HPDE6-E6E7 (cell line): ENCODE data around the gene TUBGCP2.
"Not testable (repeated sequence)": the region's sequence is repeated elsewhere in the genome, so short reads cannot be mapped to it uniquely, and the experiment has no call there.

ENCODE experiments used
- DNase-seq: peaks from one replicate; pipeline ENCODE4 v3.0.0; 2011; ENCODE audit warnings: missing footprints; ENCODE audit errors: extremely low spot score

TUBGCP2 gene

DNA sequence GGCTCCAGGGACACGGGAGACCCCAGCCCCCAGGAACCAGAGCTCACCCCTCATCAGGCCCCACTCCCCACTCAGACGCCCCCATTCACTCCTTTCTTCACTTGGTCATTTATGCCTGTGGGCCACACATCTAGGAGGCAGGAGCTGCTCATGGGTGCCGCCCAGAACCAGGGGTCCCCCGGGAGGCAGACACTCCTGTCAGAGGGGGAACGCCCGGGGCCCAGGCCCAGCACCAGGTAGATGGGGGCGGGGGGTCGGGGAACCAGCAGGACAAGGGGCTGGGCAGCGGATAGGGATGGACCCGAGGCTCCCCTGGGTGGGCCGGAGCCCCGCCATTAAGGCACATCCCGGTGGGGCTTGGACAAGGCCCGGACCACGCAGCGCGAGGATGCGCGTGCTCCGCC lies 16.2 kb upstream of the TUBGCP2 start:
- DNase-seq: no peak

DNA sequence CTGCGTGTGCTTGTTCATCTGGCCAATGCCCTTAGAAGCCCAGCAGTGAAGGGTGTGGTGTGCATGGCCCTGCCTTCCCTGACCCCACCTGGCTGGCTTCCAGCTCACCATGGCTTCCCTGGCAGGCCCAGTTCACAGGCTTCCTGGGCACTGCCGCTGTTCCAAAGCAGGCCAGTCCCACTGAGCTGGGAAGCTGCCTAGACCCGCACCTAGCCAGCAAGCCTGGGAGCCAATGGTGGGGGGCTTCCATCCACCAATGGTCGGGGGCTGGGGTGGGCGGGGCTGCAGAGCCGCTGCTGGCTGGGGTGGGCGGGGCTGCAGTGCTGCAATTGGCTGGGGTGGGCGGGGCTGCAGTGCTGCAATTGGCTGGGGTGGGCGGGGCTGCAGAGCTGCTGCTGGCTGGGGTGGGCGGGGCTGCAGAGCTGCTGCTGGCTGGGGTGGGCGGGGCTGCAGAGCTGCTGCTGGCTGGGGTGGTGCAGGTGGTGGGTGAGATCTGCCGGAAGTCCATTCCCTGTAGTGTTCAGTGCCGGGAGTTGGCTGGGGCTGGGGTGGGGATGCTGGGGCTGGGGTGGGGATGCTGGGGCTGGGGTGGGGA lies 15.6 kb upstream of the TUBGCP2 start:
- no peak for DNase-seq

DNA sequence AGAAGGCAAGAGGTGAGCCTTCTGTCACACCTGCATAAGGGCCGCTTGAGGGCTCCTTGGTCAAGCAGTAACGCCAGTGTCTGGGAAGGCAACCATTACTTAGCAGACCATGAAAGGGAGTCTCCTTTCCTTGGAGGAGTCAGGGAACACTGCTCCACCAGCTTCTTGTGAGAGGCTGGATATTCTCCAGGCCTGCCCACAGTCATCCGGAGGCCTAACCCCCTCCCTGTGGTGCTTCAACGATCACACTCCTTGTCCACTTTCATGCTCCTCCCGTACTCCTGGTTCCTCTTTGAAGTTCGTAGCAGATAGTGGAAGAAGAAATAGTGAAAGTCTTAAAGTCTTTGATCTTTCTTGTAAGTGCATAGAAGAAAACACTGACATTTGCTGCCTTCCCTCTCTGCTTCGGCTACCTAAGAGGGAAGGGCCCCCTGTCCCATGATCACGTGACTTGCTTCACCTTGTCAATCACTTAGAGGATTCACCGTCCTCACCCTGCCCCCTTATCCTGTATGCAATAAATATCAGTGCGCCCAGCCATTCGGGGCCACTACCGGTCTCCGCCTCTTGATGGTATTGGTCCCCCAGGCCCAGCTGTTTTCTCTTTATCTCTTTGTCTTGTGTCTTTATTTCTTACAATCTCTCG lies 13.5 kb upstream of the TUBGCP2 start:
- DNase-seq: not testable (repeated sequence)

DNA sequence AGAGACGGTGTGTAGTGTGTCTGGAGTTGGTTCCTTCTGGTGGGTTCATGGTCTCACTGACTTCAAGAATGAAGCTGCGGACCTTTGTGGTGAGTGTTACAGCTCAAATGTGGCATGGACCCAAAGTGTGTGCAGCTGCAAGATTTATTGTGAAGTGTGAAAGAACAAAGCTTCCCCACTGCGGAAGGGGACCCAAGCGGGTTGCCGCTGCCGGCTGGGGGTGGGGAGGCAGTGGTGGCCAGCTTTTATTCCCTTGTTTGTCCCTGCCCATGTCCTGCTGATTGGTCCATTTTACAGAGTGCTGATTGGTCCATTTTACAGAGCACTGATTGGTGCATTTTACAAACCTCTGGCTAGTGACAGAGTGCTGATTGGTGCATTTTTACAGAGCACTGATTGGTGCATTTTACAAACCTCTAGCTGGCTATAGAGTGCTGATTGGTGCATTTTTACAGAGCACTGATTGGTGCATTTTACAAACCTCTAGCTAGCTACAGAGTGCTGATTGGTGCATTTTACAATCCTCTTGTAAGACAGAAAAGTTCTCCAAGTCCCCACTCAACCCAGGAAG lies 12.3 kb upstream of the TUBGCP2 start:
- DNase-seq: not testable (repeated sequence)

DNA sequence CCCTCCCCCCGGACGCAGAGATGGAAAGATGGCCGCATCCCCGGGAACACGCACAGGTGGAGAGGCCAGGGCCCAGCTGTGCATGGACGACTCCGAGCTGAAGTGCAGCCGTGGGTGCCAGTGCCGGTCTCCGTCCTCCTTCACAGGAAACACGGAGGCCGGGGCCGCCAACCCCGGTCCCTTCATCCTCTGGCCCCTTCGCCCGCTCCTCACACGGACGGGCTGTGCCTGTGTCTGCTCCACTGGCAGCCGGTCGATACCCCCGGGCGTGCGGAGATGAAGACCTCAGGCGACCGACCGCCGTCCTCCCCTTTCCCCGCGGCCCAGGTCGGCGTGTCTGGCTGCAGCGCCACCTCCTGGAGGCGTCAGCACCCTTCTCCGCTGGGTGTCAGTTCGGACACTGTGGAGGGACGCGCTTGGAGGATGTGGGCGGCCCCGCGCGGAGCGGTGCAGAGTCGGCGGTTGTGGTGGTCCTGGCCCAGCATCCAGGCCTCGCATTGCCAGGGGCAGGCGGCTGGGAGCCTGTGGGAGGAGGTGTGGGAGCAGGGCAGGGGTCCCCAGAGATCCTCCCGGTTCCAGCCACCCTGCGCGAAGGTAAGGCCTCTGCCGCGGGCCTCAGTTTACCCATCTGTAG lies 9.9 kb upstream of the TUBGCP2 start:
- no peak for DNase-seq

DNA sequence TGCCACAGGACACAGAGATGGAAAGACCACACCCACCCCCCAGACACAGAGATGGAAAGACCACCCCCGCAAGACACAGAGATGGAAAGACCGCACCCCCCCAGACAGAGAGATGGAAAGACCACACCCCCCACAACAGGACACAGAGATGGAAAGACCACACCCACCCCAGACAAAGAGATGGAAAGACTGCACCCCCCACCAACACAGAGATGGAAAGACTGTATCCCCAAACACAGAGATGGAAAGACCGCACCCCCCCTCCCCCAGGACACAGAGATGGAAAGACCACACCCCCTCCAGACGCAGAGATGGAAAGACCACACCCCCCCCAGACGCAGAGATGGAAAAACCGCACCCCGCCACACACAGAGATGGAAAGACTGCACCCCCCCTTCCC lies 8.1 kb upstream of the TUBGCP2 start:
- no peak for DNase-seq

DNA sequence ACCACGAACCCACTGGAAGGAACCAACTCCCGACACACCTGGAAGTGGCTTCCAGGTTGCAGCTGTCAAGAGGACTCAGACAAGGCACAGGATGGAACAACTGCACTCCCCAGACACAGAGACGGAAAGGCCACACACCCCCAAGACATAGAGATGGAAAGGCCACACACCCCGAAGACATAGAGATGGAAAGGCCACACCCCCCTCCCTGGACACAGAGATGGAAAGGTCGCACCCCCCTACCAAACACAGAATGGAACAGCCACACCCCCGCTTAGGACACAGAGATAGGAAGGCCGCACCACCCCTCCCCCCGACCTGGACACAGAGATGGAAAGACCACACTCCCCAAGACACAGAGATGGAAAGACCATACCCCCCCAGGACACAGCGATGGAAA lies 7.6 kb upstream of the TUBGCP2 start:
- no peak for DNase-seq

DNA sequence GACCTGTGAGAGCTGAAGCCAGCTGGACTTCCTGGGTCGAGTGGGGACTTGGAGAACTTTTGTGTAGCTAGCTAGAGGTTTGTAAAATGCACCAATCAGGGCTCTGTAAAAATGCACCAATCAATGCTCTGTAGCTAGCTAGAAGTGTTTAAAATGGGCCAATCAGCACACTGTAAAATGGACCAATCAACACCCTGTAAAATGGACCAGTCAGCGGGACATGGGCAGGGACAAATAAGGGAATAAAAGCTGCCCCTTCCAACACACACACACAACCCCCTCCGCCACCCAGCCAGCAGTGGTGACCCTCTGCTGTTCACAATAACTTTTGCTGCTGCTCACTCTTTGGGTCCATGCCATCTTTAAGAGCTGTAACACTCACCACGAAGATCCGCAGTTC lies 7.2 kb upstream of the TUBGCP2 start:
- DNase-seq: no peak

DNA sequence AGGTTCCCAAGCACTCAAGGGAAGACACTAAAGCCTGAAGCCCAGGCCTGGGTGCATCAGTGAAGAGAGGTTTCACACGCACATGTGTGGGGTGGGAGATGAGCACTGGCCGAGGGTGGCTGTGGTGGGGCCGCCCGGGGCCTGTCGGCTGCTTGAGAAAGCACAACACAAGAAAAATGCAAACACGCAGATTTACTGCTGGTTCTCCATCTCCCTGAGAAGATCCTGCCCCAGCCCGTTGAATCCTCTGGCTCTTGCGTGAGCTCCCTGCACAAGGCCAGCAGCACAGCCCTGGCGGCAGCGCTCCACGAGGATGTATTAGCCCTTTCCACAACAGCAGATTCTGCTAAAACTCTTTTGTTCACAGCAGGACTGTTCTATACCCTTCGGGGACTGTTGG lies 6.2 kb upstream of the TUBGCP2 start:
- no peak for DNase-seq

DNA sequence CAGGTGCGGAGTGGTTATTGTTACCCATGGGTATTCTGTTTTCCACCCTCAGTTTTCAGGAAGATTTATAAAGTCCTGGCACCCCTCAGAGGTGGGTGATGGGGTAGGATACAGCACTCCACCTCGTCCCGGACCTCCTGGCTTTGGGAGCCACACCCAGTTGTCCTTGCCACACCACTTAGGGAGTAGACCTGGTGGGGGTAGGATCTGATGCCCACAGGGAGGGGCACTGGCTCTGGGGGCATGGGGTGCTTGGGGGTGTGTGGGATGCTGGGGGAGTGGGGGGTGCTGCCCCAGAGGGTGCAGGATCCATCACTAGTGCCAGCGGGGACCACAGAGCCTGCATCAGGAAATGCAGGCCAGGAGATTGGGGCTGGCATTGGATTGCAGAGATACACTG lies 4.5 kb upstream of the TUBGCP2 start:
- no peak for DNase-seq

DNA sequence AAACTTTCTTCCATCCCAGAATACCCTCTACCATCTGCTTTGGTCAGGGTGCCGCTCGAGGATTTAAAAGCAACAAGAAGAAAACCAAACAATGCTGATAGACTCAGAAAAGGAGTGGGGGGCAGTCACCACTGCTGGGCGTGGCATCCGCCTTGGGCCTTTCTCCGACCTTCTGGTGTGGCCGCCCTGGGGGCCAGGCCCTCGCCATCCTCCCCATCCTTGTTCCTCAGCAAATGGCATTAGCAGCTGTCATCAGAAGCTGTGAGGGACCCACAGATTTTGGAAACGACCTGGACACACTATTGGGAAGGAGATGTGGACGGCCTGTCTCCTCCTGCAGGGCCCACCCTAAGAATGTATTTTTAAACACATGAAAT lies 4.1 kb upstream of the TUBGCP2 start:
- DNase-seq: no peak

DNA sequence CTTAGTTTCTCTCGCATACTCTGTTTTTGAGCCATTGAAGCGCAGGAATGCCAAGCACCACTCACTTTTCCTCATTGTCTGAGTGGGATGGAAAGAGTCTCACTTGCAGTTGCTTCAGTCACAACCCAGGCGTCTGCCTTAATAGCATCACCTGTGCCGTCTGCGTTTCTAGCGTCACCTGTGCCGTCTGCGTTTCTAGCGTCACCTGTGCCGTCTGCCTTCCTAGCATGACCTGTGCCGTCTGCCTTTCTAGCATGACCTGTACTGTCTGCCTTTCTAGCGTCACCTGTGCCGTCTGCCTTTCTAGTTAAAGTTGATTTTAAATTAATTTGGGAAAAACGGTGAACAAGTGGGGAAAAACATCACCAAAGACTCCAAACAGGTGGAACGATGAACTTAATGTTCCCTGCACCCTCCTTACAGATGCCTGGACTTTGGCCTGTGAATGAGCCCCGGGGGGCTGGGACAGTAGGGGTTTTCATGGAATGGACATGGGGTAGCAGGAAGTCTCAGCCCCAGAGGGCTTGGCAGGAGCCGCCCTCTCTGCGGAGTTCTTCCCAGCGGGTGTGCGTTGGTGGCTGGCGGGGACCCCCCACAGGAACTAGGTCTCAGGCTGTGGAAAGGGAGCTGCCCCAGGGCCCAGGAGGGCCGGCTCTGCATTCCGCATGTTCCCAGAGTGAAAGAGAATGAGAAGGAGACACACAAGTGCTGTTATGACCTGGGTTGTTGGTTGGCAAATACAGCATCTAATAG lies 3.5 kb upstream of the TUBGCP2 start:
- DNase-seq: no peak

DNA sequence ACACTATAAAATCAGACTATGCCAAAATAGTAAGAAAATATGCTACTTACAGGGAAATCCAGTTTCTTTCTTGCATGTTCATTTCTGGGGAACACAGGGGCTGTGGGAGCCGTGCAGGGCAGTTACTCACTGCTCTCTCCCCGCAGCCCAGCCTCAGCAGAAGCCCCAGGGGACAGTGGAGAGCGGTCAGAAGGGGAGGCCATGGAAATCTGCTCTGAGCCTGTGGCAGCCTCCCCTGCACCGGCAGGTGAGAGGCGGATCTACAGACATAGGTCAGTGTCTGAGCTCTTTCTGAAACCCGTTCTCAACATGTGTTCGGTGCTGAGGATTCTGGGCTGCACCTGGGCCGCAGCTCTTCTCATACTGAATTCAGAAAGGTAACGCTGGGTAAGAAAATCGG lies 2.9 kb upstream of the TUBGCP2 start:
- DNase-seq: no peak

DNA sequence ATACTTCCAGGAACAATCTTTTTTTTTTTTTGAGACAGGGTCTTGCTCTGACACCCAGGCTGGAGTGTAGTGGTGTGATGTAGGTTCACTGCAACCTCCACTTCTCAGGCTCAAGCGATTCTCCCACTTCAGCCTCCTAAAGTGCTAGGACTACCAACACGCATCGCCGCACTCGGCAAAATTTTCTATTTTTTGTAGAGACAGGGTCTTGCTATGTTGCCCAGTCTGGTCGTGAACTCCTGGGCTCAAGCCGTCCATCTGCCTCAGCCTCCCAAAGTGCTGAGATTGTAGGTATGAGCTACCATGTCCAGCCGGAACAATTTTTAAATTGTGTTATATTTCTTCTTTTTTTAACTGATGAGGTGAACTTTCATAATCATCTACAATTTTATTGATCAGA lies 2.1 kb upstream of the TUBGCP2 start:
- no peak for DNase-seq

DNA sequence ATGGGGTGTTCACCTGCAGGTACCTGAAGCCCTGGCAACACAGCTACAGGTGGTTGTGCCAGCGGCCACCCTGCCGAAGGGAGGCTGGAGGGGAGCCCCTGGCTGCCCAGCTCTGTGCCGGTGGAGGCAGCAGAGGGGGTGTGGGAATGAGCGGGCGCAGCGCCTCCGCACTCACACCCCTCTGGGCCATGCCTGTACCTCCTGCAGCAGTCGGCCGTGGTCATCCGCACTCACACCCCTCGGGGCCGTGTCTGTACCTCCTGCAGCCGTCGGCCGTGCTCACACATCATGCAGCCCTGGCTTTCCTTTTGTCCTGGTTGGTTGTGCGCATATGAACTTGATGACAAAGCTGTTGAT lies 1.7 kb upstream of the TUBGCP2 start:
- DNase-seq: no peak

DNA sequence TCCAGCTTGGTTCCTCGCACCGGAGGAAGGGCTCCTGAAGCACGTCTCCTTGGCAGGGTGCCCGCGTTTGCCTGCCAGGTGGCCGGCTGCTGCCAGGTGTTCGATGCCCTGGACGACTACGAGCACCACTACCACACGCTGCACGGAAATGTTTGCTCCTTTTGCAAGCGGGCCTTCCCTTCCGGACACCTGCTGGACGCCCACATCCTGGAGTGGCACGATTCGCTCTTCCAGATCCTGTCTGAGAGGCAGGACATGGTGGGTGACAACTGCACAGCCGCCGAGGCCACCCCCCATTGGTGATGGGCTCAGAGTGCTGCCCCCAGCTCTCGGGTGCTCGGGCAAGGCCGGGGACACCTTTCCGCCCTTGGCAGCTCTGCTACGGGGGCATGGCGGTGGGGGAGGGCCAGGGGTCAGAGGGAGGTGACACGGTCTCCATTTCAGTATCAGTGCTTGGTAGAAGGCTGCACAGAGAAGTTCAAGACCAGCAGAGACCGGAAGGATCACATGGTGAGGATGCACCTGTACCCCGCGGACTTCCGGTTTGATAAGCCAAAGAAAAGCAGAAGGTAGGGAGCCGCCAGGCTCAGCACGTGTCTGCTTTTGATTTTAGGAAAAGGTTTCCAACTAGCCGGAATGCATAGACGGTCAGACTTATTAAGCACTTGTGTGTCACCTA lies 1.2 kb upstream of the TUBGCP2 start:
- DNase-seq: no peak

DNA sequence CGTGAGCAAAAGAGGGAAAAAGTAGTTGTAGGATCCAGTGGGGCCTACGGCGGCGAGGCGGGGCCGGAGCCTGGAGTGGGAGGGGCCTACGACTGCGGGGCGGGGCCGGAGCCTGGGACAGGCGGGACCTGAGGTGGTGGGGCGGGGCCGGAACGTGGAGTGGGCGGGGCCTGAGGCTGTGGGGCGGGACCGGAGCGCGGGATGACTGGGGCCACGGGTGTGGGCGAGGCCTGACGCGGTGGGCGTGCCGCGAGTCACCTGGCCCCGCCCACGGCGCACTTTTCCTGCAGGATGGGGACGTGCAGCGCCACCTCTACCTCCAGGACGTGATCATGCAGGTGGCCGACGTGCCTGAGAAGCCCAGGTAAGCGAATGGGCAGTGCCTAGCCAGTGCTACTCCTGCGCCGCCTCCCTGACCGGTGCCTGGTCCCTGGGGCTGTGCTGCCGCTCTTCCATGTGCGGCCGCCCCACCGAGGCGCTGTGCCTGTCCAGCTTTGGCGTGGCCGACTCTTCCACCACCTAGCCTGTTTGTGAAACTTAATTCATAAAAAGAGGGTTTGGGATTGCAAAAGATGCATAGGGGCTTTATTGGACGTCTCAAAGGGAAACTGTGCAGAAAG lies 538 bp upstream of the TUBGCP2 start:
- peak; percentile 60 for DNase-seq

DNA sequence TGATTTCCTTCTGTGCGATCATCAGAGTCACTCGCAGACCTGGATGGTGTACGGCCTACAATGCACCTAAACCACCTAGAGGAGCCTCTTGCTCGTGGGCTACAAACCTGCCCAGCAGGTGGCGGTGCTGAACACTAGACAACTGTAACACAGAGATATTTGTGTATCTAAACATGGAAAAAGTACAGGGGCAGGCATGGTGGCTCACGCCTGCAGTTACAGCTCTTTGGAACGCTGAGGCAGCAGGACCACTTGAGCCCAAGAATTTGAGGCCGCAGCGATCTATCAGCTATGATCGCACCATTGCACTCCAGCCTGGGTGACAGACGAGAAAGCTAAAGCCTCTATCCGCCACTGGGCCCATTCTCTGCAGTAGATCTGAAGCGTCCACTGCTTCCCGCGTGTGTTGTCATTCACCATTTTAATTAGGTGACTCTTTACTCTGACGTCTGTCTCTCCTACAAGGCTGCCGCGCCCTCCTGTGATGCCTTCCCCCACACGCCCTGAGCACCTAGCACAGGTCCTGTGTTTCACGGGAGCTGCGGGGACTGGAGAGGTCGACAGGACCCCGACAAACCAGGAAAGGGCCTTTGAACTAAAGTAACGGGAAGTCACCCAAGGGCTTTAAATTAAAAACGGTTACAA lies 774 bp downstream of the TUBGCP2 start:
- peak; percentile 52 for DNase-seq

DNA sequence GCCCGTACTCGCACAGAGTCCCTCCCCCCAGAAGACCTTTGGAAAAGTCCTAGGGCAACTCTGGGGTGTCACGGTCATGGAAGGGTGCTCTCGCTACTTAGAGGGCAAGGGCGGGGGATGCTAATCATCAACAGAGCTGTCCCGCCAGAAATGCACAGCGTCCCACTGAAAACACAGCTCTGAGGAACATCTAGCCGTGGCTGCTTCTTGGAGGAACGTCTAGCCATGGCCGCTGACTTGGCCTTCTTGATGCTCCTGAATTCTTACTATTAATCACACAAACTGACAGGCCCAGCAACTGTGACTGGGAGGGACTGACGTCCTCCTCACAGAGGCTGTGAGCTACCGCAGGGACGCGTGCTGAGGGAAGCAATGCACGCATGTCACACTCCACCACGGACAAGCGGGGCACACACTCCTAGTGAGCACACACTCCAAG lies 1.7 kb downstream of the TUBGCP2 start:
- no peak for DNase-seq

DNA sequence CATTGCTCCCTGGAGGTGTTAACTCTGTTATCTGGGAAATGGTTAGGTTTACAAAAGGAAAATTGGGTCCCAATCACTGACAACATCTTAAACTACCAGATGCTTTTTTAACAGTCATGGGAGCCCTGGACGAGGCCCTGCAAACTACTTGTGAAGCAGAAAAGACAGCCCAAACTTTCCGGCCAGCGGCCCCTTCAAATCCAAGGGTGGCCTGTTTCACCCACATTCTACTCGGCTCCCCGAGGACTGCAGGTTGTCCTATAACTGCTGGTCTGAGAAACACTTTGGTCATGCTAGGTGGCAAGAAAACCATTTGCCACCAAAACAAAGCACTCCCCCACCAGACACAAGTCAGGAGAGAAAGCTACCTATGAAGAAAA lies 2.6 kb downstream of the TUBGCP2 start:
- DNase-seq: no peak

DNA sequence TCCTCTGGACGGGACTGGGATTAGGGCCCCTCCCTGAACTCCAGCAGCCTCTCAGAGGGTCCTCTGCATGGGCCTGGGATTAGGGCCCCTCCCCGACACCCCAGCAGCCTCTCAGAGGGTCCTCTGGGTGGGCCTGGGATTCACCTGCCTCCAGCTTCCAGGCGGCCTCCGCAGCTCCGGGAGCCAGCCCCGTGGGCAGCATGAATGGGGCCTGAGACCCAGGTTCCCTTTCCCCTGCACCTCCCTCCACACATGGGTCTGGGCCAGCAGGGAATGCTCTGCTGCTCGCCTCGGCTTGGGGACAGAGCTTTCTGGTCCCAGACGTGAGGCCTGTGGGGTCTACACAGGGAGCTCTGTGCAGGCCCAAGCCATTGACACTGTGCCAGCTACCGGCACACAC lies 5.5 kb downstream of the TUBGCP2 start:
- no peak for DNase-seq
